HG03025 (cell line): ENCODE measurements around the gene RPL34.
A peak's percentile ranks its signal among the peaks of the same experiment; 100 is the strongest.
"Not testable (repeated sequence)": the region's sequence is repeated elsewhere in the genome, so short reads cannot be mapped to it uniquely, and the experiment has no call there.

Source experiments
- ATAC-seq: cut with Tn5 transposase; IDR thresholded peaks from one replicate; pipeline ENCODE4 v1.9.1; 2021; ENCODE audit warnings: mild to moderate bottlenecking, moderate library complexity; ENCODE audit not compliant: unreplicated experiment, low FRiP score

The RPL34 gene

GRCh38 chr4:108620101-108620932 lies at the start of gene RPL34:
TSS of gene RPL34 (plus strand) at chr4:108620576. CDS start at chr4:108621960, 1,384 bp downstream.
- peak; percentile 100 for ATAC-seq

DNA sequence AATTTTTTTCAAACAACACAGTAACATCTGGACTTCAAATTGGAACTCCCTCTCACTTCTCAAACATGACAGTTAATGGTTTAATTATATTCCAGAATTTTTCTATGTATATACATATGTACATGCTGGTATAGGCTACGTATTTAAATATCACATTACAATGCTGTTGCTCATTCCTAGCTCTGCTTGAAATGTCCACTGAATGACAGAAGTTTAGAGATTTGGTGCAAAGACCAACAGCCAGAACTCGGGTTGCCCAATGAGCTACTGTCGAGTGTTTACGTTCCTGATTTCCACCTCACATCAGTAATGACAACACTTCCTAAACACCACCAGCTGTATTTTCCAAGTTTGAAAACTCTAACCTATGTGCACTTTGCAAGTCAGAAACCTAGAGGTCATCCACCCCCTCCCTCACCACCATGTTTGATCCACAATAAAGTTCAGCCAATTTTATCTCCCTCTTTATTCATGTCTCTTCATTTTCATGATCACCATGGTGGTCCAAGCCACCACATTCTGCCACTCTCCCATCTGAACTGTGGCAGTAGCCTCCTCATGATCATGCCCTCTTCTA lies 49.3 kb upstream of the RPL34 start:
- ATAC-seq, result no peak

GRCh38 chr4:108574402-108574801 lies 46.0 kb upstream of the RPL34 start:
- no peak for ATAC-seq

DNA sequence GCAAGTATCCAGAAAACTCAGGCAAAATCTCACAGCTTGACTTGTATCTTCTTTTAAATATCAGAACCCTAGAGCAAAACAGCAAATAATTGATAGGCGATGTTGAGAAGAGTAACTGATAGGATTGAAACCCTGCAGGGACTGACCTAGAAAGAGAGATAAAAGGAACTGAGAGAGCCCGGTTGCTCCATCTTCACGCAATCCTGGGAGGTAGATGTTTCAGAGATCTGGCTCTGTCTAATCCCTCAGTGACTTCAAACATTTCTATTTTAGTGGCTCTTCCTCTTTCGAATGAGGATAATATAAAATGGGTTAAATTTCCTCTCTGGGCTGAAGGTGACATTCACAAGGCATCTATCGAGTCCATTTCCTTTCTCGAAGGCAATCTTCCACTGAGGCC lies 39.3 kb upstream of the RPL34 start:
- ATAC-seq, result no peak

- no peak for ATAC-seq
Measured at GRCh38 chr4:108586778-108587177, 33.6 kb upstream of the RPL34 start.

GRCh38 chr4:108588878-108589277 lies 31.5 kb upstream of the RPL34 start:
- no peak for ATAC-seq

GRCh38 chr4:108589961-108590360 lies 30.4 kb upstream of the RPL34 start:
- ATAC-seq, result no peak

DNA sequence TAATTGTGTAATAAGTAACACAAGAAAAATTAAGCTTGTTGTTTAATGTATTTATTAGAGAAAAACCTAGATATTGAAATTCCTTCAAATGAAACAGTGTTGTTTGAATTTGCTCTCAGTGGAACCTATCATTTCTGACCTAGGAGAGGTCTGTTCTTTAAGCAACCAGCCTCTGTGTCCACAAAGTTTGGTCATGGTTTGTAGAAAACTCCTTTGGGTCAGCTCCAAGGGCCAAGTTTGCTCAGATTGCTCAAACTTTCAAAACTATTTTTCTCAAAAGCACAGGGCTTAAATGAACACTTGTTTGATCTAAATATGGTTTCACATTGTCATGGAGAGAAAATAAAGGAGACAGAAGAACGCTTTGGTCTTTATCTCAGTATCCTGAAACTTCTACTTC lies 29.6 kb upstream of the RPL34 start:
- no peak for ATAC-seq

GRCh38 chr4:108592674-108592986 lies 27.7 kb upstream of the RPL34 start:
- no peak for ATAC-seq

GRCh38 chr4:108594296-108594695 lies 26.1 kb upstream of the RPL34 start:
- ATAC-seq, result not testable (repeated sequence)

DNA sequence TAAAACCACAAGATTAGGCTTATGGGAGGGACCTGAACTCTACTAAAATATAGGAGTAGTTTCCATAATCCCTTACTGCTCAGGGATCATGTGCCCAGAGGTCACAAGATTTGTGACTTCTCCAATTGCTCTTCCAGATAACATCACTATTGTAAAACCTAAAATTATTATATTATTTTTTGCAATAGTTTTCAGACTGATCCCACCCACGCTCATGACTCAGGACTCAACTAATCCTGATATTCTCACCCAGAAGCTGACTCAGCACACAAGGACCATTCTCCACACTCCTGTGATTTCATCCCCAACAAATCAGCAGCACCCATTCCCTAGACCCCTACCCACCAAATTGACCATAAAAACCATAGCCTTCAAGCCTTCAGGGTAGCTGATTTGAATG lies 24.0 kb upstream of the RPL34 start:
- no peak for ATAC-seq

GRCh38 chr4:108601106-108601505 lies 19.3 kb upstream of the RPL34 start:
- ATAC-seq, result no peak

GRCh38 chr4:108601532-108601931 lies 18.8 kb upstream of the RPL34 start:
- no peak for ATAC-seq

DNA sequence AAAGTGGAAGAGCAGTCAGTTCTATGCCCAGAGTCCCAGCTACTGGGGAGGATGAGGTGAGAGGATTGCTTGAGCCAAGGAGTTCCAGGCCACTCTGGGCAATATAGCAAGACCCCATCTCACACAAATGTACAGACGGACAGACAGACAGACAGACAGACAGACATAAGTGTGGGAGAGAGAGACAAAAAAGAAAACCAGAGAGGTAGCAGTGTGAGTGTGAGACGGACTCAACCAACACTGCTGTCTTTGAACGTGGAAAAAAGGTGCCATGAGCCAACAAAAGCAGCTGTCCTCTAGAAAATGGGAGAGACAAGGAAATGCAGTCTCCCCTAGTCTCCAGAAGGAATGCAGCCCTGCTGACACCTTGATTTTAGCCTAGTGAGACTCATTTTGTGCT lies 18.2 kb upstream of the RPL34 start:
- ATAC-seq, result no peak

DNA sequence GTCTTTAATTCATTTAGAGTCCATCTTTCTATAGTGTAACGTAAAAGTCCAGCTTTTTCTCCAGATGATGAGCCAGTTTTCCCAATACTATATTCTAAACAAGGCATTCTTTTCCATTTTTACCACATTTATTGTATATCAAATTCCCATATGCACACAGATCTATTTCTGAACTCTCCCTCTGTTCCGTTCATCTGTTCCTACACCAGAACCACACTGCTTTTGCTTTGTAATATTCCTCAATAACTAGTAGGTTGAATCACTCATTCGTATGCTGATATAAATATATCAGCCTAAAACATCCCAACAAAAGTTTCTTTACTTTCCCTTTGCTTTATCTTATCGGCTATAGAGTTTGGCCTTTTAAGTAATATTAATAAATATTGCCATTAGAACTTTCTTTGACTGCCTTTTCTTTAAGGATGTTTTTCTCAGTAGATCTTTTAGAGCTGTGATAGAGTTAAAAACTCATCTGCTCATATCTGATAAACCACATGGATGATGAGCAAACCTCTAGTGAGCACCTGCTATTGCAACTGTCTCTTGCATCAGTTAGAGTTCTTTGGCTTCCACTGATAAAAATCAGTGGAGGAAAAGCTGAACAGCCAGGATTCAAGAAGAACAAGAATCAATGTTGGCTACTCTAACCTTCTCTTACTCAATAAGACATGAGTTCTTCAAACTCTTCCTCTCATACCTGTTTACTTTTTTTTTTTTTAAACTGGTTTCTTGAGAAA lies 13.1 kb upstream of the RPL34 start:
- no peak for ATAC-seq

- ATAC-seq, result no peak
Measured at GRCh38 chr4:108611365-108611764, 9.0 kb upstream of the RPL34 start.

DNA sequence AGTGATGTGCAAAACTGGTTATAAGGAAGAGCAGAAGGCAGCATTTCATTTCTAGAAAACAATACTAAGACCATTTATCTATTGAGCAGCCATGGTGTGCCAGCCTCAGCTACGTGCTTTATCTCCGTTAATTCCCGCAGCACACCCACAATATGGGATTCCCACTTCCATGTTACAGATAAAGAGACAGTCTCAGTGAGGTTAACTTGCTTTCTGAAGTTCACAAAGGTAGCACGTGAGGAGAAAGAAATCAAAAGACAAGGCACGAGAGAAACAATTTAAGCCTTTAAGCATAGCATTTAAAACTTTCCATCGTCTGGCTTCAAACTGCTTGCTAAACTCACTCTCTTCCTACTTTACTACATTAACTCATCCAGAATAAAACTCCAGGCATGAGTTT lies 8.0 kb upstream of the RPL34 start:
- ATAC-seq, result no peak

DNA sequence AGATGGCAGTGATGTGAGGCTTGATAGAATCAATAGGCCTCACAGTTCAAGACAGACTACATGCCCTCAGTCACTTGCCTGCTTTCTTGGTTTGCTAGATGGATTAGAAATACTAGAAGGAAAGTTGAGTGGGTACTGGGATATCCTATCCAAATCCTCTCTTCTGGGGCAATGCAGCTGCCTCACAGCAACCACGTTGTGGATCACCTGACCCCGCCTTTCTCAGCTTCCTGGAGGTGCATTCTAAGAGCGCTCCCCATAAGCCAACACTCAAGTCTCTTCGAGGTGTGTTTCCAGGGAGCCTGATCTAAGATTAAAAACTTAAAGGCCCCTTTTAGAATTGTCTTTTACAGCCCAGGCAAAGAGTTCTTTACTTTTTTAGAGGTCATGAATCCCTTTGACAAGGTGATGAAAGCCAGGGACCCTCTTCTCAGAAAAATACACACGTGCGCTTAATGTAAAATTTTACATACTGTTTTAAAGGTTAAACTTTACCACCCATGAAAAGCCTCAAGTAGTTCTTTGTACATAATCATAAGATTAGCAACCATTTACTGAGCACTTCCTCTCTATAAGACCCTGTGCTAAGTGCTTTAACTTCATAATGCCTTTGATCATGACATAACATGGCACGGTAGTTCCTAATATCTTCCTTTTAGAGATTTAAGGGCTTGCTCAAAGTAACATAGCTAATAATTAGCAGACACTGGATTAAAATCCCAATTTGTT lies 840 bp upstream of the RPL34 start:
- ATAC-seq, result peak; percentile 7

DNA sequence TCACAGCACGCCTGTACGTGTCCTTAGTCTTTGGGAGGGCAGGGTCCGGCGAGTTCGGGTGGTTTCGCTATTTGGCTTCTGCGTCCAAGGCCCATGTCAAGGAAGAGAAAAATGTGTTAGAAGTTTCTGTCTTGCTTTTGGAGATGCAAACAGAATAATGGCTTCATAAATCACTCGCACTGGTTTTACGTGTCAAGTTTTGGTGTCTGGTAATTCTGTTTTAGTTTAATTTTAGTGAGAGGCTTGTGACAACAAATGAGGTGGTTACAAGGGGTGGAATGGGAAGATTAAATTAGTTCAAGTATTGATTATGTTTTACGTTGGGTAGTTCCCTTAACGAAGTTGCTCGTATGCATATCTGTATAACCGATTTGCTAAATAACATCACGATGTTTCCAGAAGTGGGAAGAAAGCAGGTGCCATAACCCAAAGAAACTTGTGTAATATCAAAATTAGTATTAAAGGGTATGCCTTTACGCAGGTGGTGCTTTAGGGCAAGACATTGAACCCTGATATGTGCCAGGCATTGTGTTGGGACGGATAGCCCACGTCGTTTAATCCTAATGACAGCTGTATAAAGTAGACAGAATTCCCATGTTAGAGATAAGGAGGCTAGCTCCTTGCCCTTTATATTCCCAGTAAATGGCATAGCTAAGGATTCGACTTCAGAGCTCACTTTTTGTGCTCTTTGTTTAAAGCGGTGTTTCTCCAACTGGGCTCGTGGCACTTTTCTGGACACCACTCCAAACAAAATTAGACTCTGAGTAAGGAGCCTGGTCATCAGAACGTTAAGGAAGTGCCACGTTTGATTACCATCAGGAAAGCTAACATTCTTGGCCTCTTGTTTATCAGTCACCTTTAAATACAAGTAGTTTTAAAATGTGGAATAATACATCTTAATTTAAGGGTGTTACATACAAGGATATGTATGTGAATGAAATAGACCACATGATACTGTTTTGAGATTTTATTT lies 843 bp downstream of the RPL34 start:
- peak; percentile 15 for ATAC-seq

DNA sequence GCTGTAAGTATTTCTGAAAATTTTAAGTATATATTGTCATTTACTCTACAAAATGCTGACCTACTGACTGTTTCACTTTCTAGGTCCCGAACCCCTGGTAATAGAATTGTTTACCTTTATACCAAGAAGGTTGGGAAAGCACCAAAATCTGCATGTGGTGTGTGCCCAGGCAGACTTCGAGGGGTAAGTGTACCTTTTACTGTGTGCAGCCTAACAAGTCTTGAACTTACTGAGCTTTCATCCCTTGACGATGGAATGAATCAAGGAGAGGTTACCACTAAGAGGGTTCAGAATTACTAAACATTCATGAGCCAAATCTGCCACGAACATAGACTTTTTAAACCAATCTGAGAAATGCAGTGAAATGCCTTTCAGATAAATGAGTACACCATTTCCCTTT lies 1.6 kb downstream of the RPL34 start:
- ATAC-seq, result no peak
